Measurements from ENCODE around the gene SETMAR.

GRCh38 chr3:4326868-4327267 lies 23.7 kb downstream of the SETMAR start:
- TF ChIP-seq, protein P1, sequence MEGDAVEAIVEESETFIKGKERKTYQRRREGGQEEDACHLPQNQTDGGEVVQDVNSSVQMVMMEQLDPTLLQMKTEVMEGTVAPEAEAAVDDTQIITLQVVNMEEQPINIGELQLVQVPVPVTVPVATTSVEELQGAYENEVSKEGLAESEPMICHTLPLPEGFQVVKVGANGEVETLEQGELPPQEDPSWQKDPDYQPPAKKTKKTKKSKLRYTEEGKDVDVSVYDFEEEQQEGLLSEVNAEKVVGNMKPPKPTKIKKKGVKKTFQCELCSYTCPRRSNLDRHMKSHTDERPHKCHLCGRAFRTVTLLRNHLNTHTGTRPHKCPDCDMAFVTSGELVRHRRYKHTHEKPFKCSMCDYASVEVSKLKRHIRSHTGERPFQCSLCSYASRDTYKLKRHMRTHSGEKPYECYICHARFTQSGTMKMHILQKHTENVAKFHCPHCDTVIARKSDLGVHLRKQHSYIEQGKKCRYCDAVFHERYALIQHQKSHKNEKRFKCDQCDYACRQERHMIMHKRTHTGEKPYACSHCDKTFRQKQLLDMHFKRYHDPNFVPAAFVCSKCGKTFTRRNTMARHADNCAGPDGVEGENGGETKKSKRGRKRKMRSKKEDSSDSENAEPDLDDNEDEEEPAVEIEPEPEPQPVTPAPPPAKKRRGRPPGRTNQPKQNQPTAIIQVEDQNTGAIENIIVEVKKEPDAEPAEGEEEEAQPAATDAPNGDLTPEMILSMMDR (conservative IDR thresholded peaks at IDR 0.05 in 1 of 2, IDR thresholded peaks at IDR 0.05 in 1 of 2; ENCODE audit: low read depth in 1 of 2, low read length in 2 of 2), result no peak
- TF ChIP-seq EZH2 (IDR thresholded peaks at IDR 0.05; ENCODE audit: low read length, missing control alignments), result no peak

Measured in fibroblast of lung (primary cell).